Smooth muscle cell (in vitro differentiated cells): Measurements from ENCODE around the gene APBB2. TPM values are rescaled to one million over a fixed set of nuclear protein-coding genes. Genes with fewer than 3 reads are reported as not detected.

Experiments used
- DNase-seq: peaks from one replicate; lab custom pipeline; 2025; ENCODE audit not compliant: unreplicated experiment; lab: John Stamatoyannopoulos, UW
- H2AFZ ChIP-seq: fragments of 200-600 bp; sonication (generic); 2 replicates; pipeline ENCODE4 v1.6.0; 2016; ENCODE audit warnings: antibody characterized with exemption, low read depth, mild to moderate bottlenecking
- H3F3A ChIP-seq: fragments of 200-600 bp; sonication (generic); 2 replicates; pipeline ENCODE4 v1.6.0; 2017; ENCODE audit warnings: antibody characterized with exemption, low read depth
- H3K27ac ChIP-seq: fragments of 200-600 bp; sonication (generic); 2 replicates; pipeline ENCODE4 v1.5.1; 2016; ENCODE audit warnings: low read depth, mild to moderate bottlenecking
- H3K27me3 ChIP-seq: fragments of 200-600 bp; sonication (generic); 2 replicates; pipeline ENCODE4 v1.6.1; 2016; ENCODE audit warnings: low read depth, mild to moderate bottlenecking
- H3K36me3 ChIP-seq: fragments of 200-600 bp; sonication (generic); 2 replicates; pipeline ENCODE4 v1.5.1; 2016; ENCODE audit warnings: low read depth
- H3K4me1 ChIP-seq: fragments of 200-600 bp; sonication (generic); 2 replicates; pipeline ENCODE4 v1.5.1; 2016; ENCODE audit warnings: low read depth
- H3K4me2 ChIP-seq: fragments of 200-600 bp; sonication (generic); 2 replicates; pipeline ENCODE4 v1.6.0; 2016; ENCODE audit warnings: mild to moderate bottlenecking
- H3K4me3 ChIP-seq: fragments of 200-600 bp; sonication (generic); 2 replicates; pipeline ENCODE4 v1.5.1; 2016; ENCODE audit warnings: mild to moderate bottlenecking
- H3K79me2 ChIP-seq: fragments of 200-600 bp; sonication (generic); 2 replicates; pipeline ENCODE4 v1.6.0; 2016; ENCODE audit warnings: low read depth, mild to moderate bottlenecking
- H3K9ac ChIP-seq: fragments of 200-600 bp; sonication (generic); 2 replicates; pipeline ENCODE4 v1.6.0; 2016; ENCODE audit warnings: low read depth
- H3K9me3 ChIP-seq: fragments of 200-600 bp; sonication (generic); replicated peaks from 2 replicates; pipeline ENCODE4 v1.5.1; 2016; ENCODE audit warnings: low read depth
- H4K20me1 ChIP-seq: fragments of 200-600 bp; sonication (generic); 2 replicates; pipeline ENCODE4 v1.6.0; 2016; ENCODE audit warnings: low read depth
- CTCF ChIP-seq: fragments of 200-600 bp; sonication (generic); IDR thresholded peaks from 2 replicates; pipeline ENCODE4 v1.5.1; 2017; ENCODE audit warnings: borderline replicate concordance, mild to moderate bottlenecking, antibody characterized with exemption; ENCODE audit not compliant: insufficient read depth, poor library complexity, severe bottlenecking
- WGBS: methylation state at CpG from one replicate; pipeline ENCODE4 v1.1.7; 2016; ENCODE audit warnings: low lambda C conversion rate; 5-methylcytosine and 5-hydroxymethylcytosine counted together
- polyA plus RNA-seq: library from polyadenylated mRNA; unstranded; fragments of >200 nt; fragmentation: Nextera tagmentation; extraction: Ambion mirVana; gene quantifications from 2 replicates; pipeline ENCODE4 v1.2.1, GENCODE V29; 2016
- total RNA-seq: library from RNA; depleted of rRNA; stranded (reverse); fragments of >200 nt; gene quantifications from 2 replicates; pipeline ENCODE4 v1.2.3, GENCODE V29; 2014

APBB2 gene
- total and polyA plus RNA-seq, 2 experiments from 2014 or later, result 22.1 to 60.9 TPM

DNA sequence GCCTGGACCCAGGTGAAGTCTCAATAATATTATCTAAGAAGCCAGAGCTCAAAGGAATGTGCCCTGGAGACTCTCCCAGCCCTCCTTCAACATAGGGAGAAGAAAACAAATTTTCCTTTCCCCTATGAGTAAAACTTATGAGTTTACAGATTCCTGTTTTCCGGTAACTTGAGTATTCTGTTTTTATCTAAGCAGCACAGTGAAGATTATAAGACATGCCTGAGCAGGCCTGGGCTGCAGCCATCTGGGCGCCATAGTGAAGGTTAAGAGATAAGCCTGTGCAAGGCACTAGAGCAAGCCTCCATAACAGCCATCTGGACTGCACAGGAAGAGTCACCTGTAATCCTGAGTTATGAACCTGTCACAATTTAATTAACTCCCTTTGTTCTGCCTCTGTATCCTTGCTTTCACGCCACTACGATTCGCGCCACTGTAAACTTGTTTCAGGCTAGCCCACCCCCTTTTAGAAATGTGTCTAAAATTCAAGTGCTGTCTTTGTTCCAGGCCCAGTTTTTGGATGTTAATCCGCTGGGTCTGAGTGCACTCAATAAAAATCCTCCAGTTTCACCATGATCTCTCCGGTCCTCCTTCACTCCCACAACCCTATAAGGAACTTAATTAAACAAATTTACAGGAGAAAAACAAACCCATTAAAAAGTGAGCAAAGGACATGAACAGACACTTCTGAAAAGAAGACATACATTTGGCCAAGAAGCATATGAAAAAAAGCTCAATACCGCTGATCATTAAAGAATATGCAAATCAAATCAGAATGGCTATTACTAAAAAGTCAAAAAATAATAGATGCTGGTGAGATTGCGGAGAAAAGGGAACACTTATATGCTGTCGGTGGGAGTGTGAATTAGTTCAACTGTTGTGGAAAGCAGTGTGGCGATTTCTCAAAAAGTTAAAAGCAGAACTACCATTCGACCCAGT is 189.5 kb downstream of the APBB2 start:
- no peaks in the 10 kb centered on the region for H3K27me3 ChIP-seq
- H3K9me3 ChIP-seq, result peaks cover 29% of the 10 kb centered on the region
- H2AFZ ChIP-seq, result no peak overlapping the region
- H3K79me2 ChIP-seq, result peaks cover 3% of the 10 kb centered on the region
- no peaks in the 10 kb centered on the region for H4K20me1 ChIP-seq
- H3K4me2 ChIP-seq, result no peak overlapping the region
- peaks cover 19% of the 10 kb centered on the region for H3K36me3 ChIP-seq
- H3K4me3 ChIP-seq, result no peak overlapping the region
- H3K4me1 ChIP-seq, result no peaks in the 10 kb centered on the region
- no peak for DNase-seq
- H3K27ac ChIP-seq, result no peak overlapping the region
- no peak overlapping the region for H3K9ac ChIP-seq
- 90% methylated on average over 13 of the region's 13 CpGs for WGBS
- H3F3A ChIP-seq, result no peaks in the 10 kb centered on the region
- no peak for TF ChIP-seq CTCF

GRCh38 chr4:41022116-41022515 is 192.2 kb downstream of the APBB2 start:
- 96% methylated on average over 3 of the region's 3 CpGs for WGBS
- no peak overlapping the region for H3K4me3 ChIP-seq
- peaks cover 12% of the 10 kb centered on the region for H3K36me3 ChIP-seq
- peaks cover 29% of the 10 kb centered on the region for H3K9me3 ChIP-seq
- no peaks in the 10 kb centered on the region for H3F3A ChIP-seq
- peaks cover 6% of the 10 kb centered on the region for H3K79me2 ChIP-seq
- no peak for TF ChIP-seq CTCF
- H3K9ac ChIP-seq, result no peak overlapping the region
- no peak for DNase-seq
- H3K4me2 ChIP-seq, result no peak overlapping the region
- H2AFZ ChIP-seq, result no peak overlapping the region
- no peaks in the 10 kb centered on the region for H4K20me1 ChIP-seq
- no peak overlapping the region for H3K27ac ChIP-seq
- no peaks in the 10 kb centered on the region for H3K4me1 ChIP-seq
- no peaks in the 10 kb centered on the region for H3K27me3 ChIP-seq

DNA sequence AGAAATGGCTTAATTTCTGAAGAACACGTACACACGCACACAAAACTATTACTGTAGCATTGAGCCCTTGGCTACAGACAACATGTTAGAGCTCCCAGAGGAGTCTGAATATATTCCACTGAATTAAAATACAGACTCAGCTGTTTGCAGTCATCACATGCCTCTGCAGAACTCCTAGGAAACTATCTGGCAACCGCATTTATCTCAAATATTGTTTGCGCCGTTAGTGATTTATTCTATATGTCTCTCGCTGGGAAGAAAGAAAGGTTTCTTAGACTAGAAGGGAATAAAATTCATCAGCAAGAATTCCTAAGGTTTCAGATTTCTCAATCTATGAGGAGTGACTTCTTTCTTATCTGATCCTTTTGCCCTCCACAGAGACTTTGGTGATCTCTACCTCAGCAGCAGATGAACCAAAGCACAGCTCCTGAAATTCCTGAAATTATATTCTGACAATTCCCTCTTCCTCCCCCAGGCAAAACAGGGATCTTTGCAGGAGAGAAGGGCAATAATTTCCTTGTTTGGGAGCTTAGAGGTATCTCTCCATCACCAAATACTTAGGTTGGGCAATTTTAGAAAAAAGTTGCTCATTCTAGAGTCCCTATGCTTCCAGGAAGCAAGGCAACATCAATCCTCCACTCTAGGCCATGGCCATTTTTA is 199.2 kb downstream of the APBB2 start:
- Histone ChIP-seq H3F3A (no peaks in the 10 kb centered on the region), H3K9me3 (no peaks in the 10 kb centered on the region), H3K4me1 (no peaks in the 10 kb centered on the region), H3K27ac (no peak overlapping the region), H3K4me3 (no peak overlapping the region), H3K36me3 (peaks cover 3% of the 10 kb centered on the region), H3K9ac (no peak overlapping the region), H3K4me2 (no peak overlapping the region), H3K27me3 (no peaks in the 10 kb centered on the region), H3K79me2 (peaks cover 9% of the 10 kb centered on the region), H2AFZ (no peak overlapping the region), H4K20me1 (peaks cover 2% of the 10 kb centered on the region)
- DNase-seq, result no peak
- TF ChIP-seq CTCF, result no peak
- 88% methylated on average over 6 of the region's 6 CpGs for WGBS
